ENCODE measurements around the gene HOXC12. TPM values are rescaled to one million over a fixed set of nuclear protein-coding genes. Genes with fewer than 3 reads are reported as not detected.

Gene HOXC12
- total RNA-seq, 1 donor, result under 0.01 TPM

GRCh38 chr12:53965281-53966084, 10.8 kb downstream of the HOXC12 start:
- TF ChIP-seq, protein P1, sequence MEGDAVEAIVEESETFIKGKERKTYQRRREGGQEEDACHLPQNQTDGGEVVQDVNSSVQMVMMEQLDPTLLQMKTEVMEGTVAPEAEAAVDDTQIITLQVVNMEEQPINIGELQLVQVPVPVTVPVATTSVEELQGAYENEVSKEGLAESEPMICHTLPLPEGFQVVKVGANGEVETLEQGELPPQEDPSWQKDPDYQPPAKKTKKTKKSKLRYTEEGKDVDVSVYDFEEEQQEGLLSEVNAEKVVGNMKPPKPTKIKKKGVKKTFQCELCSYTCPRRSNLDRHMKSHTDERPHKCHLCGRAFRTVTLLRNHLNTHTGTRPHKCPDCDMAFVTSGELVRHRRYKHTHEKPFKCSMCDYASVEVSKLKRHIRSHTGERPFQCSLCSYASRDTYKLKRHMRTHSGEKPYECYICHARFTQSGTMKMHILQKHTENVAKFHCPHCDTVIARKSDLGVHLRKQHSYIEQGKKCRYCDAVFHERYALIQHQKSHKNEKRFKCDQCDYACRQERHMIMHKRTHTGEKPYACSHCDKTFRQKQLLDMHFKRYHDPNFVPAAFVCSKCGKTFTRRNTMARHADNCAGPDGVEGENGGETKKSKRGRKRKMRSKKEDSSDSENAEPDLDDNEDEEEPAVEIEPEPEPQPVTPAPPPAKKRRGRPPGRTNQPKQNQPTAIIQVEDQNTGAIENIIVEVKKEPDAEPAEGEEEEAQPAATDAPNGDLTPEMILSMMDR (IDR thresholded peaks at IDR 0.05; ENCODE audit: insufficient read depth, low read depth, low read length), result no peak
- peak; percentile 60 for DNase-seq (ENCODE audit: low read depth)
- peak overlapping the region; percentile 66 for H3K4me3 ChIP-seq (ENCODE audit: low read depth, low read length)

GRCh38 chr12:53966085-53966384, 11.3 kb downstream of the HOXC12 start:
- no peak for DNase-seq (ENCODE audit: low read depth)
- H3K4me3 ChIP-seq (ENCODE audit: low read depth, low read length), result peak overlapping the region; percentile 66
- TF ChIP-seq, protein P1 (IDR thresholded peaks at IDR 0.05; ENCODE audit: insufficient read depth, low read depth, low read length), result no peak

DNA sequence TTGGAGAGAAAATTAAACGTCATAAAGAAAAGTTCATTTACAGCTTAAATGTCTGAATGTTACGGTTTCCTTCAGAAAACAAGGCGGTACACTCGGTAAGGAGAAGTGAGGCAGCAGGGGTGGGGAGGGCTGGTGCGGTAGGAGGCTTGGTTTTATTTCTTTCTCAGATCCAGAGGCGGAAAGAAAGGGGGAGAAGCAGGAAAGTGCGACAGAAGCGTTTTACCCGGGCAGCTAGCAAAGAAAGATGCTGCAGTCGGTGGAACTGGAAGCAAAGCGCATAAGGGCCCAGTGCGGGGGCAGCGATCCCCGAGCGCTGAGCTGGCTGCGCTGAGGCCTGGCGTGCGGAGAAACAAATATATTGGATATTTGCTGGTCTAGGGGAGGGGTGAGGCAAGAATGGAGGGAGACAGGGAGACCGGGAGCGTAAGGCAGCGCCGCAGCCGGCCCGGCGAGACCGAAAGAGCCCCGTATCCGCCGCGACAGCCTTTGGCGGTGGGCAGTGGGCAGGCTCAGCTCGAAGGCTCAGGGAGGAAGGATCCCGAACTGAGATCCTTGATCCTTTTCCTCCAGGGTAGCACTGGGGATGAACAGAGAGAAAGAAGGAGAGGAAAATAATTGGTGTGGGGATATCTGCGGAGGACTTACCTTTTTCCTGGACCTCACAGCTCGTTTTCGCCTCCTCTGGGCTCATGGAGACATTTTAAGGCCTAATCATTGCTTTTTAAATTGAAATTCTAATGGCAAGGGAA, 11.9 kb downstream of the HOXC12 start:
- H3K4me3 ChIP-seq (ENCODE audit: low read depth, low read length), result peak overlapping the region; percentile 66

DNA sequence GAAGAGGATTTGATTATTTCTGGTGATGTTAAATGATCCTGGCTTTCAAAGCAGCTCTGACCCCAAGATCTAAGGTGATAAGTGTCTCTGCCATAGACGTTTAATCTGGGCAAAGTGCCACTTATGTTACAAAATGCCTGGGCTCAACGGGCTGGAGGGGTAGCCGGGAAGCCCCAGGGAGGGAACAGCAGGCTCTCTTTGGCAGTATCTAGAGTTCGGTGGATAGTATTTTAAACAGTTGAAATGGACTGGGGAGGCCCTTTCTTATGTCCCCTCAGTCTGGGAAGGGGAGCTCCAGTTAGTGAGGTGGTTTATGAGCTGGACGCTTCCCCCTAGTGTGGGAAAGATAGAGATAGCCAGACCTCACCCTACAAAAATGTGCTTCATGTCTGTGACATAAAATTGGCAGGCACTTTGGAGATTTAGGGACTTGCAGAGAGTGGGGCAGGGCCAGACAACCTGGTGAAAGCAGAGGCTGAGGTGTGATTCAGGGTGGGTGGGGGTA, 12.8 kb downstream of the HOXC12 start:
- DNase-seq (ENCODE audit: low read depth), result no peak
- TF ChIP-seq, protein P1 (IDR thresholded peaks at IDR 0.05; ENCODE audit: insufficient read depth, low read depth, low read length), result no peak
- peak overlapping the region; percentile 66 for H3K4me3 ChIP-seq (ENCODE audit: low read depth, low read length)

More for the DNA sequence above, 11.9 kb downstream of the HOXC12 start:
- TF ChIP-seq, protein P1 (IDR thresholded peaks at IDR 0.05; ENCODE audit: insufficient read depth, low read depth, low read length), result no peak
- DNase-seq (ENCODE audit: low read depth), result no peak

DNA sequence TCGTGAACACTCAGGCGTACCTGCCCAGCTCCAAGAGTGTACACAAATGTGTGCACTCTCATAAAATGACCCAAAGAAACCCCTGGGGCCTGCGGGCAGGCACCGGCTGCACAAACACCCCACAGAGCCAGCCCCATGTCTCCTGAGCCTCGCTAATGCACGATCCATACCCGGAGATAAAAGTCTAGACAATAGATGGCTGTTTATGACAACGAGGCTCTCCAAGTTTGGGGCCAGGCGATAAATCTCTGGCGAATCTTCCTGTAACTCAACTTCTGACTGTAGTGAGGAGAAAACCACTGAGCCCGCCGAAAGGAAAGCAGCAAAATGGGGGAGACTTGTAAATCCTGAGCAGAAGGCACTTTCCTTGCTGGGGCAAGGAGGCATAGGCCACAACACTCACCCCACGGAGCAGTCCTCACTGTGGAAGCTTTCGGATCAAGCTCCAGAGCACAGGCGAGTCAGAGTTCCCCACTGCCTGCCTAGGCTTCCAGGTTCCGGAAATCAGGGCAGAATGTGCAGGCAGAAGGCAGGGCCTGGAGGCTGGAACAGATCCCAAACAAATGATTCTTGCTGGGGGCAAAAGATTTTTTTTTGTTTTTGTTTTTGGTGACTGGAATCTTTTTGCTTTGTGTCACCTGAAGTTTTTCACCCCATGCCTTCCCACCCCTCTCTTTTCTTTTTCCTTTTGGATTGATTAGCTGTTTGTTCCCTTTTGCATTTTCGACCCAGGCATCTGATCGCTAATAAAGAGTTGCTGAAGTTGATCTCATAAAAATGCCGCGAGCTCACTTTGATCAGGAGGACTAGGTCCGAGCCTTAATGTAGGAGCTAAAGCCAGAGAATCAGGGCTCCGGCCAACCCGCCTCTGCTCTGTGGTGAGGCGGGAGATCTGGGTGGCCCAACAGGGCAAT, 13.8 kb downstream of the HOXC12 start:
- TF ChIP-seq, protein P1 (IDR thresholded peaks at IDR 0.05; ENCODE audit: insufficient read depth, low read depth, low read length), result no peak
- H3K4me3 ChIP-seq (ENCODE audit: low read depth, low read length), result peak overlapping the region; percentile 66
- no peak for DNase-seq (ENCODE audit: low read depth)

- DNase-seq (ENCODE audit: low read depth), result no peak
- TF ChIP-seq, protein P1 (IDR thresholded peaks at IDR 0.05; ENCODE audit: insufficient read depth, low read depth, low read length), result no peak
- no peak overlapping the region for H3K4me3 ChIP-seq (ENCODE audit: low read depth, low read length)
Measured at GRCh38 chr12:53969588-53970259, 15.0 kb downstream of the HOXC12 start.
